Stimulated activated CD4-positive, alpha-beta T cell treated with anti-CD3 and anti-CD28 coated beads, Interleukin-12 subunit alpha, Interleukin-12 subunit beta, amount 100 ng/mL, for 48 hours (primary cell): ENCODE results near the gene WDR46.
"Not testable (repeated sequence)": the region's sequence is repeated elsewhere in the genome, so short reads cannot be mapped to it uniquely, and the experiment has no call there.

Experiments used
- DNase-seq, 3 donors: peaks; one replicate each; pipeline ENCODE4 v3.0.0-alpha.2; 2020; ENCODE audit warnings: low read depth in 2 of 3, low spot score in 1 of 3

The WDR46 gene

GRCh38 chr6:33271468-33272274, 17.4 kb downstream of the WDR46 start, which contains the start of the genes RPS18 and VPS52:
Gene RPS18, plus strand, starts transcription at chr6:33272075. Its CDS starts 45 bp downstream, at chr6:33272120.
Gene VPS52, minus strand, starts transcription at chr6:33271876. Its CDS starts 201 bp downstream, at chr6:33271675.
- DNase-seq: peak; percentile 82 to 95 (median 87)

GRCh38 chr6:33271117-33271467, 17.9 kb downstream of the WDR46 start:
- no peak for DNase-seq

- no peak for DNase-seq
These were observed 25.0 kb downstream of the WDR46 start for GRCh38 chr6:33264015-33264414.

GRCh38 chr6:33262490-33262889, 26.5 kb downstream of the WDR46 start:
- not testable (repeated sequence) for DNase-seq

GRCh38 chr6:33259032-33259431, 30.0 kb downstream of the WDR46 start:
- DNase-seq: no peak

GRCh38 chr6:33254591-33254990, 34.4 kb downstream of the WDR46 start:
- DNase-seq: no peak

GRCh38 chr6:33252759-33253158, 36.3 kb downstream of the WDR46 start:
- DNase-seq: no peak

GRCh38 chr6:33251395-33252012, 37.5 kb downstream of the WDR46 start:
- no peak for DNase-seq

- no peak for DNase-seq
These were observed 38.3 kb downstream of the WDR46 start for GRCh38 chr6:33250731-33251130.

- DNase-seq: no peak
These were observed 39.1 kb downstream of the WDR46 start for GRCh38 chr6:33249732-33250630.

GRCh38 chr6:33248932-33249731, 39.9 kb downstream of the WDR46 start:
- DNase-seq: peak; percentile 94 to 96 (median 94)

GRCh38 chr6:33248643-33248931, 40.5 kb downstream of the WDR46 start:
- DNase-seq: peak; percentile 12 to 34 (median 27)

- DNase-seq: peak; percentile 84 to 97 (median 89)
These were observed 40.9 kb downstream of the WDR46 start for GRCh38 chr6:33247977-33248642.

- no peak for DNase-seq
These were observed 45.6 kb downstream of the WDR46 start for GRCh38 chr6:33243476-33243875.

- no peak for DNase-seq
These were observed 47.1 kb downstream of the WDR46 start for GRCh38 chr6:33241968-33242367.

GRCh38 chr6:33237741-33238140, 51.3 kb downstream of the WDR46 start:
- DNase-seq: no peak

- no peak for DNase-seq
These were observed 52.2 kb downstream of the WDR46 start for GRCh38 chr6:33236852-33237251.

GRCh38 chr6:33236328-33236727, 52.7 kb downstream of the WDR46 start:
- DNase-seq: no peak

- DNase-seq: no peak
These were observed 53.8 kb downstream of the WDR46 start for GRCh38 chr6:33235221-33235634.
